AG04449 (cell line): ENCODE results near the gene BABAM2.

Source experiments
- CTCF ChIA-PET: fragments of 350-600 bp; formaldehyde crosslinking; extraction: SDS; loops from one replicate; lab custom pipeline; 2021; ENCODE audit warnings: antibody characterized with exemption; lab: Yijun Ruan, JAX
- POLR2A ChIA-PET: fragments of 400-600, 350-600 bp; formaldehyde crosslinking; extraction: SDS; loops from one replicate; lab custom pipeline; 2020; ENCODE audit warnings: antibody characterized with exemption, inconsistent platforms; lab: Yijun Ruan, JAX
- DNase-seq: peaks from one replicate; pipeline ENCODE4 v3.0.0-alpha.2; 2010; ENCODE audit warnings: low read depth, low spot score
- H3K4me3 ChIP-seq: 2 replicates; pipeline ENCODE4 v1.5.1; 2011; ENCODE audit warnings: low read depth, mild to moderate bottlenecking, control low read depth, low read length
- TF ChIP-seq, protein P1 (sequence below): IDR thresholded peaks from one replicate; pipeline ENCODE4 v1.5.1; 2011; ENCODE audit warnings: mild to moderate bottlenecking, moderate library complexity, low read length, control low read depth, inconsistent platforms; ENCODE audit not compliant: insufficient read depth; ENCODE audit errors: missing control alignments

The BABAM2 gene

DNA sequence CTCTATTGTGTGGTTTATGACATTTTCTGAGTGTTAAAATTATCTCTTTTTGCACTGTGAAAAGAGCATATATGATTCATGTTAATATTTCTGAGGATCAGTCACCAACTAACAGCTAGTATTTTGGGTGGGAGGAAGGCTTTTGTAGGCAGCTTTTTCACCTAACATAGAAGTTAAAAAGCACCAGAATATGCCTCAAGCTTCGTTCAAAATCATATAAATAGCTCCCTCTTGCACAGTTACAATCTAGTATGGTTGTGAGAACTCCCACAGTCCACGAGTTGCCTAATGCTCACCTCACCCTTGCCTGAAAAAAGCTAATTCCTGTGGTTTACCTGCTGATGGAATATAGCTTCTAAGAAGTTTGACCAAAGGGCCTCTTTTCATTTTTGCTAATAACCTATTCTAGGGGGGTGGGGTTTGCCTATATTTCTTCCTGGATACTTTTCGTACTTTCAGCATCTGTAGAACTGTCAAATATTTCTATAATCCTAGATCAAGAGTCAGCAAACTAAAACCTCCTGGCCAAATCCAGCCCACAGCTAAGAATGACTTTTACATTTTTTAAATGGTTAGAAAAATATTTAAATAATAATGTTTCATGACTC lies 335.0 kb downstream of the BABAM2 start:
- TF ChIP-seq, protein P1, sequence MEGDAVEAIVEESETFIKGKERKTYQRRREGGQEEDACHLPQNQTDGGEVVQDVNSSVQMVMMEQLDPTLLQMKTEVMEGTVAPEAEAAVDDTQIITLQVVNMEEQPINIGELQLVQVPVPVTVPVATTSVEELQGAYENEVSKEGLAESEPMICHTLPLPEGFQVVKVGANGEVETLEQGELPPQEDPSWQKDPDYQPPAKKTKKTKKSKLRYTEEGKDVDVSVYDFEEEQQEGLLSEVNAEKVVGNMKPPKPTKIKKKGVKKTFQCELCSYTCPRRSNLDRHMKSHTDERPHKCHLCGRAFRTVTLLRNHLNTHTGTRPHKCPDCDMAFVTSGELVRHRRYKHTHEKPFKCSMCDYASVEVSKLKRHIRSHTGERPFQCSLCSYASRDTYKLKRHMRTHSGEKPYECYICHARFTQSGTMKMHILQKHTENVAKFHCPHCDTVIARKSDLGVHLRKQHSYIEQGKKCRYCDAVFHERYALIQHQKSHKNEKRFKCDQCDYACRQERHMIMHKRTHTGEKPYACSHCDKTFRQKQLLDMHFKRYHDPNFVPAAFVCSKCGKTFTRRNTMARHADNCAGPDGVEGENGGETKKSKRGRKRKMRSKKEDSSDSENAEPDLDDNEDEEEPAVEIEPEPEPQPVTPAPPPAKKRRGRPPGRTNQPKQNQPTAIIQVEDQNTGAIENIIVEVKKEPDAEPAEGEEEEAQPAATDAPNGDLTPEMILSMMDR = no peak
- ChIA-PET CTCF (interaction anchor here (1.1 to 1.5 kb wide), 3 partner anchors 13 to 502 kb away, joined by 3 read pairs; no protein-coding TSS in a partner anchor), POLR2A (interaction anchor here (1.0 to 2.1 kb wide), 4 partner anchors 50 to 171 kb away, joined by 3 to 9 read pairs (median 4); partner anchors contain the start of gene FOSL2)
- H3K4me3 ChIP-seq = no peak overlapping the region
- no peak for DNase-seq

DNA sequence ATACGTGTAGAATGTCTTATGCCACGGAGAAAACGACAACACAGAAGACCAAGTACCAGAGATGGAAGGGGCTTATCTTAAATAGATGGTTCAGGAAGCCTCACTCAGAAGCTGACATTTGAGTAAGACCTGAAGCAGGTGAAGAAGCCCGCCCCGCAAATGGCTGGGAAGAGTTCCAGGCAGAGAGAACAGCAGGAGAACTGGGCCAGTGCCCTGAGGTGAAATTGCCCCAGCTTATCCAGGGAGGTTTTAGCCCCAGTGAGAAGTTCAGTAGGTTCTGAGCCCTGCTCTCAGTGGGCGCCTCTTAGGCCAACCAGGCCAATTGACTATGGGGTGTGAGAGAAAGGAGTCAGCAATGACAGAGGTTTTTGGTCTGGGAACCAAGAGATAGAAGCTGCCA lies 336.0 kb downstream of the BABAM2 start:
- POLR2A ChIA-PET = interaction anchor here (1.5 to 2.1 kb wide), 2 partner anchors 165 to 166 kb away, joined by 4 to 9 read pairs; partner anchors contain the start of gene FOSL2
- CTCF ChIA-PET = no interaction called here

DNA sequence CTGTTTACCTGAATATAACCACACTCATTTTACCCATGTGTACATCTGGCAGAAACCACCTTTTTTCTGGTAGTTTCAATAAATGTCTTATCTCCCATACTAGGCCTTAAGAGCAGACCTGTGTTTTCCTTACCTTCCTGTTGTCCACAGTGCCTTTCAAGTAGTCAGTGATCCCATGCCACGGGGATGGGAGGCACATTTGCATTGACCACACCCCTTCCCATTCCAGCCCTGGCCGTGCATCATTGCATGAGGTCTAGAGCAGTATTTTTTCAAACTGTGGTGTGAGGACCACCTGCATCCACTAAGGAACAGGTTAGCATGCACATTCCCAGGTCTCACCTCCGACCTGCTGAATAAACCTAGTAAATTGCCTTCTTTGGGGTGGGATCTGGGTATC lies 337.0 kb downstream of the BABAM2 start:
- ChIA-PET CTCF (no interaction called here), POLR2A (no interaction called here)
- DNase-seq = no peak
- no peak overlapping the region for H3K4me3 ChIP-seq
- TF ChIP-seq, protein P1 = no peak

More for the DNA sequence above, 336.0 kb downstream of the BABAM2 start:
- TF ChIP-seq, protein P1 = no peak
- no peak overlapping the region for H3K4me3 ChIP-seq
- no peak for DNase-seq

DNA sequence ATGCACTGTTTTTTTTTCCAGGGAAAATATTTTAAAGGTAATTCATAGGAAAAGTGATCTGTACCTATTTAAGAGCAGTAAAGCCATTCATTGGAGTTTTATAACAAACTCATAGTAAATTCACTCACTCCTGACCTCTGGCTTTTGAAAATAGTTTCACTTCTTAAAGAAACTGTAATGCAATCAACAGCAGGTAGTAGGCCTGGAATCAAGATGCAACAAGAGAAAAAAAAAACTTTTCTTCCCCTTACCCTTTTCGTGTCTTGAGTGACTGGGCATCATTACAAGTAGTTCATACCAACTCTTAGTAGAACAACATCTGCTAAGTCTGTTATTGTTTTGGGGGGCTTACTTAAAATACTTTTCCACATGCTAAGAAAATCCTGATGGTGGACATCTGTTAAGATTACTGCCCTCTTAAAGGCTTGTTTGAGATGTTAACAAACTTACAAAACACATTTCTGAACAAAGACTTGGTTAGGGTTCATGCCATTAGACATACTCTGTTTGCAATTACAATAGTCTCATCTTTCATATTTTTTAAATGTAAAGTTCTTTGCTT lies 338.0 kb downstream of the BABAM2 start:
- CTCF ChIA-PET = no interaction called here
- POLR2A ChIA-PET = no interaction called here
- TF ChIP-seq, protein P1 = no peak
- no peak overlapping the region for H3K4me3 ChIP-seq
- no peak for DNase-seq

DNA sequence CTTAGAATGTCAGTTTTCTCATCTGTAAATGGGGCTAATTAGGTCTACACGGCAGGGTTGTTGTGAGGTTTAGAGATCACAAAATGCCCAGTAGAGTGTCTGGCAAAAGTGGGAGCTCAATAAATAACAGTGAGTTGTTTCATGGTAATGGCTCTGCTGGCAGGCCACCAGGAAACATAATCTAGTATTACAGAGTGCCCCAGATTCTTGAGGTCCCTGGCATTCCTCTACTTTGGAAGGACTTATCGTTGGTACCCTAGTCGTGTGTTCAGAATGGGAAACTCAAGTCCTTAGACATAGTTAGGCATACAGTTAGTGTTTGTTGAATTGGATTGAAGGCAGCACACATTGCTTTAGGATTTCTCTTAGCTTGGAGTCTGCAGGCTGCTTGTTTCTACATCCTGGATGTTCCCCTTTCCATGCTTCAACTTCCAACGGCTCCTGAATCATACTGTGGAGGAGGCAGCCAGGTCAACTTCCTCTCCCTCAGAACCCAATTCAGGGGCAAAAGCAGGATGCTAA lies 340.6 kb downstream of the BABAM2 start:
- POLR2A ChIA-PET = no interaction called here
- no peak for DNase-seq
- CTCF ChIA-PET = interaction anchor here (0.9 to 1.6 kb wide), 4 partner anchors 8 to 526 kb away, joined by 3 to 5 read pairs (median 3); no protein-coding TSS in a partner anchor

More for the DNA sequence above, 340.6 kb downstream of the BABAM2 start:
- TF ChIP-seq, protein P1 = no peak
- no peak overlapping the region for H3K4me3 ChIP-seq
